ENCODE results near the gene SHMT2.
A peak's percentile ranks its signal among the peaks of the same experiment; 100 is the strongest.

Gene SHMT2

GRCh38 chr12:57229634-57230380 lies at the start of gene SHMT2:
TSS of gene SHMT2 (plus strand) at chr12:57229711. CDS start at chr12:57229779, 68 bp downstream.
- DNase-seq: peak; percentile 94

GRCh38 chr12:57180321-57180989 lies 49.1 kb upstream of the SHMT2 start:
- DNase-seq: no peak

- no peak for DNase-seq
These were observed 48.4 kb upstream of the SHMT2 start for GRCh38 chr12:57181072-57181471.

GRCh38 chr12:57181561-57182155 lies 47.9 kb upstream of the SHMT2 start:
- no peak for DNase-seq

GRCh38 chr12:57182918-57183575 lies 46.5 kb upstream of the SHMT2 start:
- DNase-seq: peak; percentile 83

GRCh38 chr12:57183939-57184725 lies 45.4 kb upstream of the SHMT2 start:
- no peak for DNase-seq

- DNase-seq: no peak
These were observed 44.1 kb upstream of the SHMT2 start for GRCh38 chr12:57185403-57185802.

- DNase-seq: no peak
These were observed 43.5 kb upstream of the SHMT2 start for GRCh38 chr12:57185906-57186508.

- no peak for DNase-seq
These were observed 42.1 kb upstream of the SHMT2 start for GRCh38 chr12:57187222-57188089.

- DNase-seq: no peak
These were observed 41.5 kb upstream of the SHMT2 start for GRCh38 chr12:57188090-57188425.

- DNase-seq: no peak
These were observed 39.5 kb upstream of the SHMT2 start for GRCh38 chr12:57190037-57190436.

GRCh38 chr12:57190821-57191220 lies 38.7 kb upstream of the SHMT2 start:
- no peak for DNase-seq

- no peak for DNase-seq
These were observed 38.1 kb upstream of the SHMT2 start for GRCh38 chr12:57191410-57191809.

GRCh38 chr12:57192920-57193319 lies 36.6 kb upstream of the SHMT2 start:
- no peak for DNase-seq

GRCh38 chr12:57193706-57194245 lies 35.7 kb upstream of the SHMT2 start:
- no peak for DNase-seq

GRCh38 chr12:57194253-57194652 lies 35.3 kb upstream of the SHMT2 start:
- no peak for DNase-seq

- DNase-seq: no peak
These were observed 34.3 kb upstream of the SHMT2 start for GRCh38 chr12:57195186-57195585.

GRCh38 chr12:57195611-57196371 lies 33.7 kb upstream of the SHMT2 start:
- no peak for DNase-seq

- no peak for DNase-seq
These were observed 33.1 kb upstream of the SHMT2 start for GRCh38 chr12:57196439-57196838.

GRCh38 chr12:57196956-57197355 lies 32.6 kb upstream of the SHMT2 start:
- no peak for DNase-seq

Data from activated naive CD4-positive, alpha-beta T cell treated with anti-CD3 and anti-CD28 coated beads, Interleukin-2, amount 50 U/mL, for 16 hours (primary cell).